T-helper 1 cell treated with Interleukin-12 subunit alpha and Interleukin-12 subunit beta and Interleukin-4 antibody, amounts not matched to agents 30 ng/mL and 1 ng/mL, for 36 hours (primary cell): ENCODE measurements around the gene AIF1L. TPM values are rescaled to one million over a fixed set of nuclear protein-coding genes. Genes with fewer than 3 reads are reported as not detected.

Experiments used
- intact Hi-C: fragments of 100-400 bp; cut with micrococcal nuclease; formaldehyde crosslinking; loops from one replicate; pipeline ENCODE4 v1.15.1; 2024
- total RNA-seq: library from RNA; stranded (reverse); gene quantifications from 2 replicates; pipeline ENCODE4 v1.2.3, GENCODE V29; 2022

Gene AIF1L
- 0.10 TPM in 2 replicates for total RNA-seq

GRCh38 chr9:131096269-131097125, at the start of gene AIF1L:
Gene AIF1L, plus strand, starts transcription at chr9:131096531. Its CDS starts 99 bp downstream, at chr9:131096630.
- intact Hi-C loops: no loop called here

DNA sequence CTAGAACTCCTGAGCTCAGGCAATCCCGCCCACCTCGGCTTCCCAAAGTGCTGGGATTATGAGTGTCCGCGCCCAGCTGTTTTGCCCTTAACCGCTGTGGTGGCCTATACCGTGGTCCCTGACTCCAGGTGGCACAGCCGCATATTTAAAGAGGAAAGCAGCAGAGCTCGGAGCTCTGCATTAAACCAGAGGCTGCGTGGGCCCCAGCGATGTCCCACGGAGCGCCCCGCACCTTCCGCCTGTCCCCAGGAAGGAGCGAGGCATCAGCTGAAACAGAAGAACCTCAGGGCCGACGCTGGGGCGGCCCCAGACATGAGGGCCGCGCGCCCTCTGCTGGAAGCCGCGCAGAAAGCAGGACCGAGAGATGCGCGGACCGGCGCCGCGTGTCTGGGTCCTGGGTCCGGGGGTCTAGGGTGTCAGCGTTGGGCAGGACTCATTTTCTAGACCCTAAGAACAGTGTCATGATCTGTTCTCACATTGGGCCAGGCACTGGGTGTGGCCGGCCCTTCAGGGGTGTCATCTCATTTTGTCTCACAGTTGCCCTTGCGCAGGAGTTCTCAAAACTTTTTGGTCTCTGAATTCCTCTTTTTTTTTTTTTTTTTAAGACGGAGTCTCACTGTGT, 49.6 kb upstream of the AIF1L start:
- intact Hi-C loops: loop anchor here (2.0 kb wide), 2 partner anchors 276 to 340 kb away; no protein-coding TSS in a partner anchor

- intact Hi-C loops: no loop called here
Measured at GRCh38 chr9:131048332-131048731, 48.0 kb upstream of the AIF1L start.

DNA sequence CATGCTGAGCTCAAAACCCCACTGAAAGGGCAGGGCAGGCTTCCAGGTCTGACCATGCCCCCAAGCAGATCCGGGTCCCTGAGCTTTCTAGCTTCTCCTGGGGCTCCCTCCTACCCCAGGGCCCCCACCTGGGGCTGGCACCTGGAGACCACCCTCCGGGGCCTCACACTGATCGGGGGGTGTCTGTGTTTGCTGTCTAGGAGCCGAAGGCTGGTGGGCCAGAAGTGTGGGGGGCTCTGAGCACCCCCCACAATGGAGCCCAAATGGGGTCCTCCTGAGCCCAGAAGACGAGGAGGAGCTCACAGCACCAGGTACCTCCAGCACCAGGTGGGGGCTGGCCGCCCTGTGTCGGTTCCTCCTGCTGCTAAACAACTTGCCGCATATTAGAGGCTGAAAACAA, 47.5 kb upstream of the AIF1L start:
- intact Hi-C loops: no loop called here

DNA sequence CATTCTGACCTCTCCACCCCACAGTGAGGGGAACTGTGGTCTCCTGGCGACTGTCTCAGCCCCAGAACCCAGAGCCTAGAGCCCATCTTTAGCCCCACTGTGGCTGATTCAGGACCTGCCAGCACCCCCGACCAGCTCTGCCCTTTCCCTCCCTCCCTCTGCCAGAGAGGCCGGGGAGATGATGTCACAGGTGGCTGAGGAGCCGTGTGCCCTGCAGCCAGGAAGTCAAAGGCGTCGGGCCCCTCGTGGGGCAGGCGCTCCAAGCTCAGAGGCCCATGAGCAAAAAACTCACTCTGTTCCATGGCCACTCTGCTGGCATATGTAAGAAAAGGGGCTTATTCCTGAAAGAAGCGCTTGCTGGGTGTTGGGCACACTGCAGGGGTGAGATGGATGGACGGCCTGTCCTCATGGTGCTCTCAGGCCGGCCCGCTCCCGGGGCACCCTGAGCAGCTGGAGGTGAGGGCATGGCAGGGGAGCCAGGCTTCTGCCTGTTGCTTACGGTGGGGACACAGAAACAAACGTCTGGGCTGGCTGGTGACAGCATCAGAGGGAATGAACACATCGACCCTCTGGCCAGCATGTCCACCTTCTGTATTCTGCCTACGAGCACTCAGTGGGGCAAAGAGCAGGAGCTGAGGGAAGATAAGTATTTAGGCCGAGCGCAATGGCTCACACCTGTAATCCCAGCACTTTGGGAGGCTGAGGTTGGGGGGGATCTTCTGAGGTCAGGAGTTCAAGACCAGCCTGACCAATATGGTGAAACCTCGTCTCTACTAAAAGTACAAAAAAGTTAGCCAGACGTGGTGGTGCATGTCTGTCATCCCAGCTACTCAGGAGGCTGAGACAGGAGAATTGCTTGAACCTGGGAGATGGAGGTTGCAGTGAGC, 46.3 kb upstream of the AIF1L start:
- intact Hi-C loops: loop anchor here (10.0 kb wide), 1 partner anchor 125 kb away; no protein-coding TSS in a partner anchor

DNA sequence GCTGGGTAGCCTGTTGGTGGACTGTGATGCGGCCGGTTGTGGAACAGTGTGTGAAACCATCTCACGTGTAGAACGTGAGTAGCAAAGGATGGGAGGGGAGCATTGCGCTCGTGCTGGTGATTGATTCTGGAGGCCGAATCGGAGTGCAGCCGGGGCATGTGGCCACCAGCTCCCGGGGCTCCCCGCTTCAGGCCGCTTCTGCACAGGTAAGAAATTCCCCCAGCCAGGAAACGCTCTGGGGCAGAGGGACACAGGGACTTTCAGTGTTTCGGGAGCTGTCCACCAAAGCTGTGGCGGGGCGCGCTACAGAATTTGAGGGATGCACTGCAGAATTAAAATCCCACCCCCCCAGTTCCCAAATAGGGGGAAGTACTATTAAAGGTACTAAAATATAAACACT, 45.5 kb upstream of the AIF1L start:
- intact Hi-C loops: loop anchor here (10.0 kb wide), 1 partner anchor 124 kb away; no protein-coding TSS in a partner anchor

- intact Hi-C loops: loop anchor here (10.0 kb wide), 1 partner anchor 123 kb away; no protein-coding TSS in a partner anchor
Measured at GRCh38 chr9:131051592-131052517, 44.5 kb upstream of the AIF1L start.

DNA sequence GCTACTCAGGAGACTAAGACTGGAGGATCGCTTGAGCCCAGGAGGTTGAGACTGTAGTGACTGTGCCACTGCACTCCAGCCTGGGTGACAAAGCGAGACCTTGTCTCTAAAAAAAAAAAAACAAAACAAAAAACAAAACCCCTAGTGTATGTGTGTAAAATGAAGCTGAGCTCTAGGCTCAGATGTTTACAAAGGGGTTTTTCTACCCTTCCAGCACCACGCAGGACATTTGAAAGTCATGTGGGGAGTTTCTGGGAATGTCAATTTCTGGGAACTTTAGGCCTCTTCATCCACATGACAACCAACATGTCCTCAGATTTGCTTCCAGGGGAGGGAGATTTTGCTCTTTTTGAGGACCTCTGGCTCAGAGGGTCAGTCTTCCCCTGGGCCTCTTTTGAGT, 42.4 kb upstream of the AIF1L start:
- intact Hi-C loops: loop anchor here (10.0 kb wide), 1 partner anchor 121 kb away; no protein-coding TSS in a partner anchor

DNA sequence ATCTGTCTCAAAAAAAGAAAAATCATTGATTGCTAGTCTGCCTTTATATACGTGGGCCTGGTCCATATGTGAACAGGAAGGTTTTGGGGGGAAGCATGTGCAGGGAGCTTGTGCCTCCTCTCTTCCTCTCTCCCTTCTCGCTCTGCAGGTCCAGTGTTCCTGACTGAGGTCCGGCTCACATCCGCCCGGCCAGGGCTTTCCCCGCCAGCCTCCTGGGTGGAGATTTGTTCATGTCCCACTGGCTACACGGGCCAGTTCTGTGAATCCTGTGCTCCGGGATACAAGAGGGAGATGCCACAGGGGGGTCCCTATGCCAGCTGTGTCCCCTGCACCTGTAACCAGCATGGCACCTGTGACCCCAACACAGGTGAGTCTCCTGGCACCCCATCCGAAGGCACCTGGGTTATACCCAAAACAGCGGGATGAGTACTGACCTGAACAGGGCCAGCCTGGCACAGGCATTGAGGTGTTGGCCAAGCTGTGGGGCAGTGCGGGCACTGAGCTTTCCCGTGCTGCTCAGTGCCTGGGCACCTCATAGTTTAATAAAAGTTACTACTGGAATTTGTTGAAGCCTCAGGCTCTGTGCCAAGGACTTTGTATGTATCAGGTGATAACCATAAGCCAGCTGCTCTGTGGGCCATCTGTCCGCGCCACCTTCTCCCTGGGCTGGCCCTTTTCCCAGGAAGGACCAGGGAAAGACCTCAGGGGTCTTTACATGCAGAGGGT, 39.4 kb upstream of the AIF1L start:
- intact Hi-C loops: loop anchor here (10.0 kb wide), 1 partner anchor 118 kb away; no protein-coding TSS in a partner anchor

DNA sequence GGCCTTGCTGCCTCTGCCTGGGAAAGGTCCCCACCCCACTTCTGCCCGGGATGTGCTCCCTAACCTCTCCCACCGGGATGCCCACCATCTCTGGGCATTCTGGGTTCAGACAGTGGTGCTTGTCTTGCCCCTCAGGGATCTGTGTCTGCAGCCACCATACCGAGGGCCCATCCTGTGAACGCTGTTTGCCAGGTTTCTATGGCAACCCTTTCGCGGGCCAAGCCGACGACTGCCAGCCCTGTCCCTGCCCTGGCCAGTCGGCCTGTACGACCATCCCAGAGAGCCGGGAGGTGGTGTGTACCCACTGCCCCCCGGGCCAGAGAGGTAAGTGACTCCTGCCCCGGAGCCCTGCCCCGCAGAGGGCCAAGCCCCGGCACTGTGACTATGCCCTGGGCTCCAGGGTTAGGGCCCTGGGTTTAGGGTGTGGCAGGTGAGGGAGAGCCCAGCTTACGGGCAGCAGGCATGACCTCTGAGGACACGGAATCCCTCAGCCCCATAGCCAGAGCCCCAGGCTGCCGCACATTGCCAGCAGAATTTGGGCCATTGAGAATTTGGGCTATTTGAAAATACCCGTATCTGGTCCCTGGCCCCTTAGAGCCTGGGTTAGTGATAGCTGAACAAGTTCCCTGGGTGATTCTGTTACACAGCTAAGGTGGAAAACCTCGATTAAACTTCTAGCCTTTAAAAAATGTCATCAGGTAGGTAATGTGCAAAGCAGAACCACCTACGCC, 35.3 kb upstream of the AIF1L start:
- intact Hi-C loops: no loop called here

GRCh38 chr9:131062969-131063368, 33.4 kb upstream of the AIF1L start:
- intact Hi-C loops: no loop called here

GRCh38 chr9:131065599-131065998, 30.7 kb upstream of the AIF1L start:
- intact Hi-C loops: no loop called here

DNA sequence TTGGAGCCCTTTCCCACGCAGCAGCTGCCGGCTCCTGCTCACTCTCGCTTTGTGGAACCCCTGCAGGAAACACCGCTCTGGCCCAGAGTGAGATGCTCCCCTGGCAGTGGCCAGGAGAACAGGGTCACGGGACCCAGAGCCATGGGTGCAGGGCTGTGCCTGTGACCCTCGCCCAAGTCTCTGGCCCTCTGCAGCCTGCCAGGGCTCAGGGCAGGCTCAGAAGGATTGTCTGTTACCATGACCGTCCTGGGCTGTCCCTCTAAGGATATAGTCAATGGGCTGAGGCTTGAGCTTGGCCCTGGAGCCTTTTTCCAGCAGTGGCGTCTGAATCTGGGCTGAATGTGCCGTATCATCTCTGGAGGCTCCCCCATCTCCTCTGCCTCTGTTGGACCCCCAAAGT, 28.7 kb upstream of the AIF1L start:
- intact Hi-C loops: no loop called here

GRCh38 chr9:131068076-131068816, 28.1 kb upstream of the AIF1L start:
- intact Hi-C loops: no loop called here

DNA sequence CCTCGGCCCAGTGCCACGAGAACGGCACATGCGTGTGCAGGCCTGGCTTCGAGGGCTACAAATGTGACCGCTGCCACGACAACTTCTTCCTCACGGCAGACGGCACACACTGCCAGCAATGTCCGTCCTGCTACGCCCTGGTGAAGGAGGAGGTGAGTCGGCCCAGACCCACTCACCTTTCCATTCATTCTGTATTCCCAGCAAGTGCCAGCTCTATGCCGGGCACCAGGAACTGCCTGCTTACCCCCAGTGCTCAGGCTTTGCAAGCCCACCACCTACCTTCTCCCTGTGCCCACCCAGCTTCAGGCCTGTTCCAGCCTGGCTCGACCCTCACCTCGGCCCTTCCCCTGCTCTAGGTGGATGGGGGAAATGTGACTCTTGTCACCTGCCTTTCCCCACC, 26.6 kb upstream of the AIF1L start:
- intact Hi-C loops: no loop called here

- intact Hi-C loops: no loop called here
Measured at GRCh38 chr9:131072107-131072870, 24.0 kb upstream of the AIF1L start.

DNA sequence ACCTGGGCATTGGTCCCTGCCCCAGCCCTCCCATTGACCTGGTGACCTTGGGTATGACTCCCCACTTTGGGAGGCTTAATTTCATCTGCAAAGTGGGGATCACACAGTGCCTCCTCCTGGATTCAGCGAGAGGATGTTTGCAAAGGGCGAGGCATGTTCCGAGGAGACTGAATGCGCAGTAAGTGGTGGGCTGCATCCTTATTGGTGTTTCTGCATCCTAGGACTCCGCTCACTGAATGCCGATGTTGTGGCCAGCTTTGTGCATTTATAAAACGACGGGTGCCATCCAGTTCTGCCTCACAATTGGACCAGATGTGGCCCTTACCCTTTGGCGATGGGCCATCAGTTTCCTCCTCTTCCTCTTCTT, 23.5 kb upstream of the AIF1L start:
- intact Hi-C loops: no loop called here
